ENCODE measurements around the gene NLRC5.

- no peak for TF ChIP-seq PATZ1 (CRISPR knock-in tag; IDR thresholded peaks at IDR 0.05; ENCODE audit: borderline replicate concordance)
- no peak for TF ChIP-seq RARB (CRISPR knock-in tag; IDR thresholded peaks at IDR 0.05)
- TF ChIP-seq ZNF565 (CRISPR knock-in tag; conservative IDR thresholded peaks at IDR 0.05; ENCODE audit: low read depth) = no peak
- TF ChIP-seq ZNF8 (CRISPR knock-in tag; IDR thresholded peaks at IDR 0.05) = no peak
- TF ChIP-seq BACH2 (CRISPR knock-in tag; IDR thresholded peaks at IDR 0.05; ENCODE audit: borderline replicate concordance) = no peak
- no peak for TF ChIP-seq ZFP3 (CRISPR knock-in tag; IDR thresholded peaks at IDR 0.05)
- TF ChIP-seq CREB5 (CRISPR knock-in tag; IDR thresholded peaks at IDR 0.05; ENCODE audit: low read depth) = no peak
Measured at GRCh38 chr16:57084257-57084770, 95.0 kb downstream of the NLRC5 start.

Data from SK-N-SH treated with all-trans-retinoic acid at 6 μM for 48 hours (cell line).